Endothelial cell of umbilical vein (primary cell): ENCODE results near the gene IQGAP2. TPM values are rescaled to one million over a fixed set of nuclear protein-coding genes. Genes with fewer than 3 reads are reported as not detected.

Experiments used
- BruUV-seq: library from RNA; stranded (reverse); fragments of 400-500 nt; replicated peaks from 2 replicates; lab custom pipeline; 2021; lab: Mats Ljungman, UMichigan
- CTCF ChIA-PET: fragments of 300-600, 350-600 bp; sonication (Branson Sonifier 250); formaldehyde crosslinking; loops from one replicate; lab custom pipeline; 2021; ENCODE audit warnings: antibody characterized with exemption, inconsistent platforms; lab: Charles Lee
- POLR2A ChIA-PET: fragments of 300-600, 350-600 bp; sonication (Branson Sonifier 250); formaldehyde crosslinking; loops from one replicate; lab custom pipeline; 2021; ENCODE audit warnings: antibody characterized with exemption, inconsistent platforms; lab: Charles Lee
- DNase-seq: peaks from one replicate; pipeline ENCODE4 v3.0.0-alpha.2; 2011; ENCODE audit warnings: low read depth, low spot score
- FAIRE-seq: peaks from 2 replicates; lab custom pipeline; 2011; peaks lifted over from hg19 to GRCh38; lab: Jason Lieb, UNC
- H2AFZ ChIP-seq: 2 replicates; pipeline ENCODE4 v1.6.0; 2012; ENCODE audit warnings: low read depth, low read length, control low read depth, inconsistent platforms
- H3K27ac ChIP-seq: 2 replicates; pipeline ENCODE4 v1.5.1; 2011; ENCODE audit warnings: low read depth, mild to moderate bottlenecking, control low read depth, low read length, moderate library complexity; ENCODE audit not compliant: insufficient read depth
- H3K27me3 ChIP-seq, 2 experiments: 2 replicates each; pipeline versions ENCODE4 v1.6.0 to v1.6.1; 2011; ENCODE audit warnings: low read length in 2 of 2, mixed read lengths in 1 of 2; ENCODE audit not compliant: control insufficient read depth in 2 of 2, insufficient read depth in 2 of 2
- H3K36me3 ChIP-seq, 2 experiments: 2 replicates in 1 of 2; 3 replicates in 1 of 2; pipeline ENCODE4 v1.5.1; 2011; ENCODE audit warnings: low read length in 2 of 2, mild to moderate bottlenecking in 1 of 2, moderate library complexity in 1 of 2; ENCODE audit not compliant: control insufficient read depth in 2 of 2, insufficient read depth in 2 of 2; ENCODE audit errors: extremely low read depth in 1 of 2
- H3K4me1 ChIP-seq: 3 replicates; pipeline ENCODE4 v1.5.1; 2011; ENCODE audit warnings: mild to moderate bottlenecking, low read length; ENCODE audit not compliant: control insufficient read depth, insufficient read depth; ENCODE audit errors: extremely low read depth
- H3K4me2 ChIP-seq: 2 replicates; pipeline ENCODE4 v1.6.1; 2011; ENCODE audit warnings: low read length, control low read depth, mixed read lengths; ENCODE audit not compliant: insufficient read depth
- H3K4me3 ChIP-seq, 3 experiments: fragments of 200-600 bp in 1 of 3; sonication (generic), shearing (Covaris generic) in 1 of 3; replicated peaks in 1 of 3; 2 replicates each; pipeline ENCODE4 v1.5.1; 2011 to 2016; ENCODE audit warnings: control low read depth in 3 of 3, low read length in 3 of 3, mild to moderate bottlenecking in 2 of 3, inconsistent platforms in 1 of 3, low read depth in 1 of 3, moderate library complexity in 1 of 3; ENCODE audit not compliant: insufficient read depth in 1 of 3
- H3K79me2 ChIP-seq: 2 replicates; pipeline ENCODE4 v1.6.0; 2012; ENCODE audit warnings: low read length, inconsistent platforms; ENCODE audit not compliant: control insufficient read depth, insufficient read depth
- H3K9ac ChIP-seq: replicated peaks from 2 replicates; pipeline ENCODE3; 2011; ENCODE audit warnings: low read length, control low read depth; ENCODE audit not compliant: insufficient read depth; ENCODE audit errors: extremely low read depth
- H3K9me1 ChIP-seq: replicated peaks from 3 replicates; pipeline ENCODE4 v1.6.0; 2011; ENCODE audit warnings: mild to moderate bottlenecking, low read length; ENCODE audit not compliant: control insufficient read depth, insufficient read depth; ENCODE audit errors: extremely low read depth
- H3K9me3 ChIP-seq: replicated peaks from 2 replicates; pipeline ENCODE4 v1.5.1; 2012; ENCODE audit warnings: low read length, inconsistent platforms; ENCODE audit not compliant: control insufficient read depth, insufficient read depth
- H4K20me1 ChIP-seq: replicated peaks from 2 replicates; pipeline ENCODE3; 2011; ENCODE audit warnings: mild to moderate bottlenecking, low read length; ENCODE audit not compliant: control insufficient read depth, insufficient read depth; ENCODE audit errors: extremely low read depth
- CTCF ChIP-seq, 2 donors: IDR thresholded peaks; 1 replicate in 1 of 2; 2 replicates in 1 of 2; pipeline ENCODE4 v1.5.1; 2011; ENCODE audit warnings: low read length in 2 of 2, mild to moderate bottlenecking in 2 of 2, moderate library complexity in 2 of 2, control low read depth in 1 of 2, inconsistent platforms in 1 of 2, low read depth in 1 of 2; ENCODE audit not compliant: insufficient read depth in 1 of 2; ENCODE audit errors: extremely low read depth in 1 of 2
- EZH2 ChIP-seq: IDR thresholded peaks from 2 replicates; pipeline ENCODE4 v1.6.1; 2012; ENCODE audit warnings: borderline replicate concordance, low read depth, mild to moderate bottlenecking, moderate library complexity, low read length, inconsistent platforms; ENCODE audit not compliant: severe bottlenecking
- FOS ChIP-seq: IDR thresholded peaks from 2 replicates; pipeline ENCODE4 v1.6.1; 2011; ENCODE audit warnings: mild to moderate bottlenecking, low read length, moderate library complexity, borderline replicate concordance; ENCODE audit not compliant: insufficient read depth
- GATA2 ChIP-seq: IDR thresholded peaks from 2 replicates; pipeline ENCODE4 v1.7.0; 2011; ENCODE audit warnings: low read depth, mild to moderate bottlenecking, moderate library complexity, mixed read lengths, low read length; ENCODE audit not compliant: insufficient read length, insufficient read depth
- JUN ChIP-seq: IDR thresholded peaks from 2 replicates; pipeline ENCODE4 v1.6.1; 2011; ENCODE audit warnings: borderline replicate concordance, low read depth; ENCODE audit not compliant: insufficient read length, insufficient read depth
- MYC ChIP-seq: IDR thresholded peaks from one replicate; pipeline ENCODE4 v1.6.1; 2011; ENCODE audit warnings: mild to moderate bottlenecking, low read depth, low read length
- POLR2A ChIP-seq: IDR thresholded peaks from 2 replicates; pipeline ENCODE4 v1.6.1; 2012; ENCODE audit warnings: low read depth, mild to moderate bottlenecking, control low read depth, low read length
- POLR2AphosphoS5 ChIP-seq: IDR thresholded peaks from 2 replicates; pipeline ENCODE4 v1.6.1; 2012; ENCODE audit warnings: low read depth, mild to moderate bottlenecking, control low read depth, low read length, moderate library complexity; ENCODE audit not compliant: insufficient read depth
- dilution Hi-C: fragments of 300-500 bp; cut with MboI; formaldehyde crosslinking; loops from one replicate; pipeline ENCODE4 v1.15.0; 2019; ENCODE audit warnings: low sequenced_read_pairs; ENCODE audit not compliant: extremely low pct_ligation_motif_present
- intact Hi-C: fragments of 100-400 bp; cut with micrococcal nuclease; formaldehyde crosslinking; loops from one replicate; pipeline ENCODE4 v1.10.0; 2022
- polyA plus RNA-seq, 4 experiments: library from polyadenylated mRNA; depleted of rRNA in 3 of 4; stranded (reverse) in 3 of 4; unstranded in 1 of 4; fragments of >200 nt; gene quantifications; 2 replicates each; pipeline versions ENCODE4 v1.2.1 to v1.2.3, GENCODE V29; 2011 to 2012; ENCODE audit warnings: missing spikeins in 1 of 4
- total RNA-seq: library from RNA; stranded (reverse); gene quantifications from 2 replicates; pipeline ENCODE4 v1.2.3, GENCODE V29; 2021
- TF ChIP-seq, protein P1 (sequence below): IDR thresholded peaks from 2 replicates; pipeline ENCODE4 v1.6.1; 2011; ENCODE audit not compliant: insufficient read depth, insufficient read length

IQGAP2 gene
- total and polyA plus RNA-seq, 2 donors (not counting 3 experiments of a cell fraction or from before 2014, with no cell fraction given) = 4.5 to 4.7 TPM

- TF ChIP-seq EZH2 = no peak
- TF ChIP-seq MYC = no peak
- TF ChIP-seq POLR2AphosphoS5 = no peak
- no peak for TF ChIP-seq CTCF (IDR thresholded peaks at IDR 0.05; ENCODE audit: extremely low read depth in 1 of 2, insufficient read depth in 1 of 2, low read depth in 1 of 2, low read length in 2 of 2)
- TF ChIP-seq, protein P1, sequence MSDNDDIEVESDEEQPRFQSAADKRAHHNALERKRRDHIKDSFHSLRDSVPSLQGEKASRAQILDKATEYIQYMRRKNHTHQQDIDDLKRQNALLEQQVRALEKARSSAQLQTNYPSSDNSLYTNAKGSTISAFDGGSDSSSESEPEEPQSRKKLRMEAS = no peak
- TF ChIP-seq GATA2 = no peak
- TF ChIP-seq FOS = no peak
- no peak for TF ChIP-seq JUN
- TF ChIP-seq POLR2A = no peak
- Histone ChIP-seq H3K9ac (no peak overlapping the region), H3K36me3 (no peaks in the 10 kb centered on the region), H3K9me3 (no peaks in the 10 kb centered on the region), H4K20me1 (no peaks in the 10 kb centered on the region), H3K4me2 (no peak overlapping the region), H3K4me1 (no peaks in the 10 kb centered on the region), H3K79me2 (no peaks in the 10 kb centered on the region), H2AFZ (no peak overlapping the region), H3K4me3 (no peak overlapping the region), H3K27ac (no peak overlapping the region), H3K9me1 (no peaks in the 10 kb centered on the region), H3K27me3 (peaks cover 0 to 2% of the 10 kb centered on the region in 2 experiments)
- ChIA-PET POLR2A (no interaction called here), CTCF (interaction anchor here (1.4 kb wide), 1 partner anchor 100 kb away, joined by 3 read pairs; no protein-coding TSS in a partner anchor)
- BruUV-seq = no TSS peak
- DNase-seq (no peak), FAIRE-seq (no peak)
- intact Hi-C loops (no loop called here), dilution Hi-C loops (no loop called here)
Measured at GRCh38 chr5:76483881-76484280, 80.8 kb downstream of the IQGAP2 start.
